Upper lobe of left lung (tissue), 6 donors: ENCODE results near the gene CATSPERZ. TPM values are rescaled to one million over a fixed set of nuclear protein-coding genes. Genes with fewer than 3 reads are reported as not detected.
A peak's percentile ranks its signal among the peaks of the same experiment; 100 is the strongest.

Experiments
- ATAC-seq, 2 donors: fragments of 200-7000 bp; cut with Tn5 transposase; one replicate each; pipeline ENCODE4 v1.9.1; 2022; ENCODE audit warnings: mild to moderate bottlenecking in 2 of 2, moderate library complexity in 2 of 2; ENCODE audit not compliant: low FRiP score in 2 of 2
- DNase-seq, 2 donors: peaks; one replicate each; pipeline ENCODE4 v3.0.0-alpha.2; 2019 to 2020
- H3K27ac ChIP-seq, 4 donors: fragments of 200-600 bp; sonication (generic); one replicate each; pipeline ENCODE4 v1.5.1; 2016 to 2019
- H3K27me3 ChIP-seq, 4 donors: fragments of 200-600 bp; sonication (generic); one replicate each; pipeline ENCODE4 v1.5.1; 2017 to 2019
- H3K36me3 ChIP-seq, 4 donors: fragments of 200-600 bp; sonication (generic); one replicate each; pipeline ENCODE4 v1.5.1; 2016 to 2019
- H3K4me1 ChIP-seq, 4 donors: fragments of 200-600 bp; sonication (generic); one replicate each; pipeline ENCODE4 v1.5.1; 2018 to 2019
- H3K4me3 ChIP-seq, 4 donors: fragments of 200-600 bp; sonication (generic); one replicate each; pipeline ENCODE4 v1.5.1; 2017 to 2019; ENCODE audit warnings: mild to moderate bottlenecking in 2 of 4, moderate library complexity in 1 of 4
- H3K9me3 ChIP-seq, 4 donors: fragments of 200-600 bp; sonication (generic); one replicate each; pipeline ENCODE4 v1.5.1; 2018 to 2019
- CTCF ChIP-seq, 6 experiments: fragments of 450-650 bp in 4 of 6; fragments of 200-600 bp in 2 of 6; sonication (generic) in 2 of 6; IDR thresholded peaks; one replicate each; pipeline ENCODE4 v1.5.1; 2016 to 2019; ENCODE audit warnings: antibody characterized with exemption in 6 of 6
- EP300 ChIP-seq, 4 donors: sonication (generic); formaldehyde crosslinking; IDR thresholded peaks; one replicate each; pipeline ENCODE4 v1.5.1; 2017; ENCODE audit warnings: antibody characterized with exemption in 4 of 4, control low read depth in 2 of 4
- POLR2A ChIP-seq, 4 donors: fragments of 450-650 bp; IDR thresholded peaks; one replicate each; pipeline ENCODE4 v1.5.1; 2016 to 2017; ENCODE audit warnings: antibody characterized with exemption in 4 of 4, mild to moderate bottlenecking in 2 of 4
- POLR2AphosphoS5 ChIP-seq, 2 donors: sonication (generic); formaldehyde crosslinking; IDR thresholded peaks; one replicate each; pipeline ENCODE4 v1.5.1; 2017; ENCODE audit warnings: antibody characterized with exemption in 2 of 2
- WGBS, 2 donors: methylation state at CpG; one replicate each; pipeline ENCODE4 v1.1.5; 2017 to 2018; 5-methylcytosine and 5-hydroxymethylcytosine counted together
- total RNA-seq, 6 donors: library from RNA; depleted of rRNA in 4 of 6; stranded (reverse); fragments of >200 nt in 4 of 6; gene quantifications; one replicate each; pipeline versions ENCODE4 v1.1.0 to v1.2.1, GENCODE V29; 2016 to 2021
- donor health status: DM: no; HTN: no; CAD: no; lungs with moderate emphysema.
- donor health status: DM: no; HTN: yes; CAD: no; lungs with severe emphysema.

CATSPERZ gene
- total RNA-seq, 6 donors from 2014 or later: 0.51 to 62.9 (median 2.5) TPM; not detected in 2

- peaks cover 5 to 24% (median 8%) of the 10 kb centered on the region in 4 donors for H3K4me1 ChIP-seq
- H3K4me3 ChIP-seq: no peak overlapping the region
- DNase-seq (no peak), ATAC-seq (no peak)
- WGBS, 2 donors: 89 to 93% methylated on average over 8 of the region's 8 CpGs
- no peaks in the 10 kb centered on the region for H3K27me3 ChIP-seq
- H3K27ac ChIP-seq: no peak overlapping the region
- peaks cover 0 to 40% (median 26%) of the 10 kb centered on the region in 4 donors for H3K36me3 ChIP-seq
- H3K9me3 ChIP-seq: no peaks in the 10 kb centered on the region
- TF ChIP-seq EP300 (IDR thresholded peaks at IDR 0.05) (no peak), POLR2A (IDR thresholded peaks at IDR 0.05) (no peak), POLR2AphosphoS5 (IDR thresholded peaks at IDR 0.05) (no peak), CTCF (IDR thresholded peaks at IDR 0.05) (no peak)
These were observed 21.5 kb upstream of the CATSPERZ start for GRCh38 chr11:64278576-64279190.

- WGBS, 2 donors: 94 to 95% methylated on average over 22 of the region's 22 CpGs
- H3K36me3 ChIP-seq: peaks cover 0 to 26% (median 19%) of the 10 kb centered on the region in 4 donors
- DNase-seq: no peak
- H3K27me3 ChIP-seq: no peaks in the 10 kb centered on the region
- no peak overlapping the region for H3K27ac ChIP-seq
- H3K9me3 ChIP-seq: no peaks in the 10 kb centered on the region
- H3K4me1 ChIP-seq: peaks cover 16 to 31% (median 24%) of the 10 kb centered on the region in 4 donors
- no peak for TF ChIP-seq POLR2A (IDR thresholded peaks at IDR 0.05)
- TF ChIP-seq EP300 (IDR thresholded peaks at IDR 0.05): no peak
- no peak for TF ChIP-seq POLR2AphosphoS5 (IDR thresholded peaks at IDR 0.05)
- H3K4me3 ChIP-seq: no peak overlapping the region
- no peak for ATAC-seq
These were observed 18.0 kb upstream of the CATSPERZ start for GRCh38 chr11:64281957-64282770.

- WGBS, 2 donors: 88 to 93% methylated on average over 3 of the region's 3 CpGs
- no peak for ATAC-seq
- TF ChIP-seq POLR2AphosphoS5 (IDR thresholded peaks at IDR 0.05) (no peak), CTCF (IDR thresholded peaks at IDR 0.05) (no peak), POLR2A (IDR thresholded peaks at IDR 0.05) (no peak), EP300 (IDR thresholded peaks at IDR 0.05) (no peak)
- no peaks in the 10 kb centered on the region for H3K27me3 ChIP-seq
- peaks cover 0 to 17% (median 15%) of the 10 kb centered on the region in 4 donors for H3K36me3 ChIP-seq
- H3K4me1 ChIP-seq: peaks cover 16 to 30% (median 24%) of the 10 kb centered on the region in 4 donors
- H3K27ac ChIP-seq: no peak overlapping the region
- H3K9me3 ChIP-seq: no peaks in the 10 kb centered on the region
- no peak for DNase-seq
- peak overlapping the region in 1 of 4 donors; percentile 88 for H3K4me3 ChIP-seq
These were observed 17.1 kb upstream of the CATSPERZ start for GRCh38 chr11:64283092-64283491.

DNA sequence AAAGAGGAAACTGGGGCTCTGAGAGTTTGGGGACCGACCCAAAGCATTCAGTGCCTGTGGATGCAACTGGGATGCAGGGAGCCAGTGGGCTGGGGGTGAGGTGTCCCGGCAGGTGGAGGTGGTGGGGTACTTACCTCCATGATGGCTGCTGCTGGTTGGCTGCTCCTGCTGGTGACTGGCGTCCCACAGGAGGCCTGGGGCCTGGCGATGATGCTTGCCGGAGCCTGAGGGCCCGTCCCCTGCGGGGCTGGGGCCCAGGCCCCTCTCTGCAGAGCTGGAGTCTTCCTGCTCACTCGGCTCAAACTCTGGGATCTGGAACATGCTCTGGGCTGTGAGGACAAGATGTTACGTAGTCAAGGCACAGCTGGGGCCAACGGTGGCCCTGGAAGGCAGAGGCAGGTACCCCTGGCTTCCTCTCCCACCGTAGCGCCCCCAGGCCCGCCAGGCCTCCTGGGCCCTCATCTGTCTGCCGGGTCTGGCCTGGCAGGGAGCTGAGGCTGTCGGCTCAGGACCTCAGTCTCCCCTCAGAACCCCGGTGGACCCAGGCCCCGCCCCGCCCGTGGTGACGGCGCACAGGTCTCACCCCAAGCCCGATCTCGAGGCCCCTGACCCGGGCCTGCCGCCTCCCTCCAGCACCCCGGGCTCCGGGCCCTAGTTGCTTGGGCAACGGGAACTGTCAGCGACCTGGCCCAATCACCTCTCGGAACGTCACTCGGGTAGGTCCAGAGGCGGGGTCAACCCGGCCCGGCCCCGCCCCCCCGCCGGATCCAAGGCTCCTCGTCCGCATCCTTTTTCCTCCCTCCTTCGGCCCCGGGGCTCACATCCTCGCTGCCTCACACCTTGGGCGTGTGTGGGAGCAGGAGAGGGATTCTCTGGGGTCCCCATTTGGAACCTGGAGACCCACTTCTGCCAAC, 15.9 kb upstream of the CATSPERZ start, which contains the start of gene BAD:
BAD (minus strand) TSS at position 618 of the 914 bp plus-strand sequence; CDS start at position 321, 297 bp downstream.
- H3K27ac ChIP-seq: peak within 1 kb of the TSS; percentile 93 to 99 (median 96)
- 4 to 67% methylated on average over 1 to 32 of the region's 44 CpGs for WGBS, 2 donors
- H3K9me3 ChIP-seq: no peaks in the 10 kb centered on the region
- peaks cover 16 to 30% (median 24%) of the 10 kb centered on the region in 4 donors for H3K4me1 ChIP-seq
- no peaks in the 10 kb centered on the region for H3K27me3 ChIP-seq
- ATAC-seq (peak; percentile 95 to 97), DNase-seq (peak; percentile 98 to 99)
- TF ChIP-seq CTCF (IDR thresholded peaks at IDR 0.05): peak in 1 of 6 experiments; percentile 7
- TF ChIP-seq POLR2AphosphoS5 (IDR thresholded peaks at IDR 0.05): peak in 1 of 2 donors; percentile 23
- peak in 3 of 4 donors; percentile 26 to 84 (median 74) for TF ChIP-seq POLR2A (IDR thresholded peaks at IDR 0.05)
- TF ChIP-seq EP300 (IDR thresholded peaks at IDR 0.05): no peak
- peak within 1 kb of the TSS; percentile 59 to 94 (median 86) for H3K4me3 ChIP-seq
- H3K36me3 ChIP-seq: peaks cover 0 to 10% (median 8%) of the 10 kb centered on the region in 4 donors
